ENCODE results near the gene GORAB.

The GORAB gene

GRCh38 chr1:170539154-170539553, 7.2 kb downstream of the GORAB start:
- no peak for DNase-seq

GRCh38 chr1:170544624-170545023, 12.7 kb downstream of the GORAB start:
- DNase-seq, result no peak

- DNase-seq, result no peak
Observed at GRCh38 chr1:170545476-170545875, 13.5 kb downstream of the GORAB start.

DNA sequence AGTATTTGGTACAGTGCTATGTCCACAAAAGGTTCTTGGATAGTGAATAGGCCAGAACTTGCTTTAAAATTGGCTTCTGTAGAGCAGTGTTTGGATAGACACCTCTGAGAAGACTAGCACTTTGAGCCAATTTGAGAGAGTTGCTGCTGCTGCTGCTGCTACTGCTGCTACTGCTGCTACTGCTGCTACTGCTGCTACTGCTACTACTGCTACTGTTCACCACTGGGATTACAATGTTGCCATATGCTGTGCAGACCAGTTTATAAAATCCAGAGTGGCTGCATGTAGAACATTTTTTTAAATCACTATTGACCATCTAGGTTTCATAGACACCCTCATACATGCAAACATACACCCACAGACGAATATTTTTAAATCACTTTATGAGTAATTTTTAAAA, 15.3 kb downstream of the GORAB start:
- no peak for DNase-seq

DNA sequence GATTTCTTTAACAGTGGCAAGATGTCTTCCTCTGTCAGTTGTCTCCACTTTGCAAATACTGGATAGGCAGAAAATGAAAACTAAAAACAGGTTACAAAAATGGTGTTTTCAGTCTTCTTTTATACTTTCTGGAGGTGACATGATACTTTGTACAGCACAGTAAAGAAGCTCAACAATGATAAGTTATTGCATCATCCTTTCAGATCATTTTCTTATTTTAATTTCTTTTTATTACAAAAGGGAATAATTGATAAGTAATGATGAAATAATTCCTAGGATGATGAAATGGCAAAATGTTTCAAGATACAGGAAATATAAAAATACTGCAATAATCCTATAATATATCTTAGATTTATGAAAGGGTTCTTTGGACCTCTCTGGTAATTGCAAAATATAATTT, 16.5 kb downstream of the GORAB start:
- no peak for DNase-seq

- DNase-seq, result no peak
Observed at GRCh38 chr1:170555370-170555769, 23.4 kb downstream of the GORAB start.

DNA sequence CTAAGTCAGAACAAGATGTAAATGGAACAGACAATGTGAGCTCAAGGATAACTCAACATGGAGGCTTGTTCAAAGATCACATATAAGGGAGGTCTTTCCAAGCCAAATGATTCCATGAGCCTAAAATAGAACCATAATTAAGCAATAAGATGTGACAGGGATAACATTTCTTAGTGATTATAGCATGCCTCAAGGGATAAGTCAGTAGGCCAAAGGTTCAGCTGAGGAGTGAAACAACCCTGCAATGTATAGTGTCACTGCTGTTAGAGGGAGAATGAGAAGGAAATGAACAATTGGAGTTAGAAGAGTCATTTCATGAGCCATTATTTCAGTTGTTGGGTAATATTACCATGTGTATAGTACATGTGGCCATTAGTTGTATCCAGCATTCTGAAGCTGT, 25.0 kb downstream of the GORAB start:
- DNase-seq, result no peak

GRCh38 chr1:170558731-170559130, 26.8 kb downstream of the GORAB start:
- no peak for DNase-seq

- no peak for DNase-seq
Observed at GRCh38 chr1:170559166-170559565, 27.2 kb downstream of the GORAB start.

DNA sequence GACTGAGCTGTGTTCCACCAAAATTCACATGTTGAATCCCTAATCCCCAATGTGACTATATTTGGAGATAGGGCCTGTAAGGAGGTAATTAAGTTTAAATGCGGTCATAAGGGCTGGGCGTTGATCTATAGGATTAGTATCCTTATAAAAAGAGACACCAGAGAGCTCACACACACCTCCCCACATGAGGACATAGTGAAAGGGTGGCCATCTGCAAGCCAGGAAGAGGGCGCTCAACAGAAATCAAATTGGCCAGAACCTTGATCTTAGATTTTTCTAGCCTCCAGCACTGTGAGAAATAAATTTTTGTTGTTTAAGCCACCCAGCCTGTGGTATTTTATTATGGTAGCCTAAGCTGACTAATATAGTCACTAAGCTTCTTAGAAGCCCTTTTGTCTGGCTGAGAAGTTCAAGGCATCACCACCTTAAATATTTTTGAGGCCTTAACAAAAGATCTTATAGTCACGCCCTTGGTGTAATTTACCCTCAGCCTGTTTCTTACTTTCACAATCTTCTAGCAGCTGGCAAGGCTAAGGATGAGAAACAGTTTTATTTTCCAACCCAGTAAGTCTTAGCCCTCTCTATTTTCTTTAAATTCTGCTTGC, 28.8 kb downstream of the GORAB start:
- no peak for DNase-seq

DNA sequence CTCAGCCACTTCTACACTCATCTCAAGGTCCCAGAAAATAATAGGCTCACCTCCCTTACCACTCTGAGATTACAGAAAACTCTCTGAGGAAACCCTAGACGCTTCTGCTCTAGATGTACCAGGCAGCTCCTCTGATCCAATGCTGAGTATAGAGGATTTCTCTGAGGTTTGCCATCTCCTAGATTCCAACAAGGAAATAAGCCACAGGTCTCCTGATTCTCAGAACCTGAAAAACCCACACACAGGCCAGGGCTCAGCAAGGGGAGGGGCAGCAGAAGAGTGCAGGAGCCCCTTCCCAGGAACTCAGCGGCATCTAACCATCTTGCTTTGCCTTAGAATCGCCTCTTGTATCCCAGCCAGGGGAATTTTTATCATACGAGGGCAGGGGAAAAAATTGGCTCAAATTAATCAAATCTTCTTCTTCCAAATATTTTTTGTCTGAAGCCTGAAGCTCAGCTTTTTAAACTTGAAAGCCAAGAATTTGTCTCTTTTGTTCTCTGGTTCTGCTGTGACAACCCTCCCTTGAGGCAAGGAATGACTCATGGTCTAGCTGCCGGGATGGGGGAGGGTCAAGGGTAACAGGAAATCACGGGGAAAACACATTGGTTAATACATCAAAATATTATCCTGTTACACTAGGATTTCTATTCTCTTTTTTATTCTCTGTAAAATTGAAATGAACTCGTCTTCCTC, 30.8 kb downstream of the GORAB start:
- no peak for DNase-seq

- no peak for DNase-seq
Observed at GRCh38 chr1:170567214-170567613, 35.2 kb downstream of the GORAB start.

GRCh38 chr1:170568197-170568596, 36.2 kb downstream of the GORAB start:
- no peak for DNase-seq

DNA sequence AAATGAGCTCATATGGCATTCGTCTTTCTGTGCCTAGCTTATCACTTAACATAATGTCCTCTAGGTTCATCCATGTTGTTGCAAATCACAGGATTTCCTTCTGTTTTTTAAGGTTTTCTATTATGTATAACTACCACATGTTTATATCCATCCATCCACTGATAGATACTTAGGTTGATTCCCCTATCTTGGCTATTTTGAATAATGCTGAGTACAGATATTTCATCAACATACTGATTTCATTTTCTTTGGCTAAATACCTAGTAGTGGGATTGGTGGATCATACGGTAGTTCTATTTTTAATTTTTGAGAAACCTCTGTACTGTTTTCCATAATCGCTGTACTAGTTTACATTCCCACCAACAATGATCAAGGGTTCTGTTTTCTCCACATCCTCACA, 45.0 kb downstream of the GORAB start:
- no peak for DNase-seq

- DNase-seq, result no peak
Observed at GRCh38 chr1:170578359-170578758, 46.4 kb downstream of the GORAB start.

DNA sequence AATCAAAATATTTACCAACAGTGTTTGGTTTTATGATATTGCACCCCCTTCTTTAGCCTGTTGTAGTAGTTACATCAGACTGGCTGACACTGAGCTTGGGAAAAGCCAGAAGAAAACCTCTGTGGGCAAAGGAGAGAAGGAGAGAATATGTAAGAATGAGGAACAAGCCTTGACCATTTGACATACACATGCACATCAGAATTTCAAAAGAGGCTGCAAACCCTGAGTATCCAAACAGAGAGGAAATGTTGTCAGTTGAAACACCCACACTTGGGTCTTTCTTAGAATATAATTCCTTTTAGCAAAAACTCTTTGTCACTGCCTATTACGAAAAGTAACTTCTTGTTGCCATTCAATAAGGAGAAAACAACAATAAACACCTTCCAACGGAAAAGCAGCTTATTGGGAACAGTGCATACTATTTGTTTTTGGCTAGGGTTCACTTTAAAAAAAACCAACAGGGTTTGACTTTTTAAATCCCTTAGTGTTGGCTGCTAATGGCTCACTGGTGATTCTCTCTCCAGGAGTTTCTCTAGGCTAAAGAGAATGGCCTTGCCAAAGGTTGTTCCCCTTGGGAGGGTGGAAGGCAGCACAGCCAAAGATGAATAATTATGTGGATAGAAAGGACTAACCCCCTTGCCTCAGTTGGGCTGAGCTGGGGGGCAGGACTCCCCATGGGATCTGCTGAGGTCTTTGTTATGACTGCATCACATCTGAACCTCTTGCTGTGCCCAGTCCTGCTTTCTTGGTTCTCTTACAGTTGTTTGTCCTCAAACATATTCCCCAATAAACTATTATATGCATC, 48.9 kb downstream of the GORAB start:
- no peak for DNase-seq

GRCh38 chr1:170583186-170583585, 51.2 kb downstream of the GORAB start:
- no peak for DNase-seq

- DNase-seq, result no peak
Observed at GRCh38 chr1:170586321-170587252, 54.6 kb downstream of the GORAB start.

GRCh38 chr1:170587253-170587593, 55.3 kb downstream of the GORAB start:
- DNase-seq, result no peak

DNA sequence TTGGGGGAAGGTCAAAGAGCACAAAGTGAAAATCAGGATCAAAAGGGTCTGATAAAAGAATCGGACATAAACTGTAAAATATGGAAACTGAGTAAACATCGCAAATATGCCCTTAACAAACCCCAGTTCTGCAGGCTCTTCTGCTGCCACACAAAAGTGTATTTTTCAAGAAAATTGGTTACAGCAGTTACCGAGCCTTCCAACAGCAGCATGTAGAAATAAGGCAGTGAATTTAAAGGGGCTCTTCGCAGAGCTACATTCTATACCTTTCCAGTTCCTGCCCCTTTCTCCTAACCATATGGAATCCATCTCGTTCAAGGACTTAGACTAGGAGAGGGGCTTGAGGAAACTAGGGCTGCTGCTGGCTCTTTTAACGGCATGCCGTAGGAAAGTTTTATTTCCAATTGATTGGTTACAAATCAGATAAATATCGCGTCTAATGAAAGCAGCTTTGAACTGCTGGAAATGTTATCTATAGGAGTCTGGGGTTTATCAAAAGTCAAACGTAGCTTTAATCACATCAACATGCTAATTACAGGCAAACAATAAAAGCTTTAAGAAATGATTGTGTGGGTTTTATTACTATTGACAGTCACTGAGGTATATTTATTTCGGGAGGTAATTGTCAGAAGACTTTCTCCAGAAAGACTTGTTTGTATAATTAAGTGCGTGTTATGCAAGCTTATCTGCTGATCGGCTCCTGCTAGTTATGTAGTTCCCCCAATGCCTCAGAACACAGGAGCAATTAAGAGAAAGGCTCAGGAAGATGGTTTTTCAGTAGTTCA, 59.1 kb downstream of the GORAB start:
- DNase-seq, result no peak

GRCh38 chr1:170592591-170593111, 60.7 kb downstream of the GORAB start:
- no peak for DNase-seq

All from stimulated activated naive CD4-positive, alpha-beta T cell (primary cell).